RWPE1 (cell line): Measurements from ENCODE around the gene RIPOR3.
"Not testable (repeated sequence)": the region's sequence is repeated elsewhere in the genome, so short reads cannot be mapped to it uniquely, and the experiment has no call there.

ENCODE experiments used
- CTCF ChIA-PET: fragments of 350-600 bp; sonication (Branson Sonifier 250); formaldehyde crosslinking; extraction: SDS; loops from one replicate; lab custom pipeline; 2021; lab: Yijun Ruan, JAX
- POLR2A ChIA-PET: fragments of 400-600 bp; formaldehyde crosslinking; extraction: SDS; loops from one replicate; lab custom pipeline; 2020; ENCODE audit warnings: antibody characterized with exemption; ENCODE audit not compliant: low non-redundant PET; lab: Yijun Ruan, JAX
- DNase-seq: peaks from one replicate; pipeline ENCODE4 v3.0.0; 2012; ENCODE audit warnings: low spot score
- H3K27ac ChIP-seq: fragments of 450-650 bp; 2 replicates; pipeline ENCODE4 v1.5.1; 2017
- CTCF ChIP-seq: fragments of 450-650 bp; conservative IDR thresholded peaks from 2 replicates; pipeline ENCODE4 v1.5.1; 2017; ENCODE audit warnings: low read depth, mild to moderate bottlenecking

The RIPOR3 gene

GRCh38 chr20:50546729-50547314, 144.5 kb downstream of the RIPOR3 start:
- ChIA-PET POLR2A (no interaction called here), CTCF (interaction anchor here (0.9 kb wide), 2 partner anchors 14 to 24 kb away, joined by 3 to 5 read pairs; no protein-coding TSS in a partner anchor)
- no peak overlapping the region for H3K27ac ChIP-seq
- DNase-seq: no peak
- no peak for TF ChIP-seq CTCF

GRCh38 chr20:50545126-50545525, 146.2 kb downstream of the RIPOR3 start:
- TF ChIP-seq CTCF: no peak
- POLR2A ChIA-PET: no interaction called here
- H3K27ac ChIP-seq: no peak overlapping the region
- no peak for DNase-seq
- CTCF ChIA-PET: interaction anchor here (0.5 kb wide), 1 partner anchor 67 kb away, joined by 5 read pairs; no protein-coding TSS in a partner anchor

- no peak for TF ChIP-seq CTCF
- no peak overlapping the region for H3K27ac ChIP-seq
- ChIA-PET POLR2A (no interaction called here), CTCF (no interaction called here)
- DNase-seq: no peak
Observed at GRCh38 chr20:50543326-50543725, 148.0 kb downstream of the RIPOR3 start.

- ChIA-PET CTCF (interaction anchor here (0.8 to 1.6 kb wide), 3 partner anchors 9 to 47 kb away, joined by 3 to 7 read pairs (median 4); no protein-coding TSS in a partner anchor), POLR2A (no interaction called here)
- no peak for TF ChIP-seq CTCF
- DNase-seq: no peak
- peak overlapping the region; percentile 48 for H3K27ac ChIP-seq
Observed at GRCh38 chr20:50541606-50542041, 149.7 kb downstream of the RIPOR3 start.

GRCh38 chr20:50540620-50541605, 150.4 kb downstream of the RIPOR3 start:
- TF ChIP-seq CTCF: no peak
- peak; percentile 75 for DNase-seq
- CTCF ChIA-PET: interaction anchor here (0.7 to 1.6 kb wide), 3 partner anchors 10 to 35 kb away, joined by 3 to 7 read pairs (median 4); no protein-coding TSS in a partner anchor
- H3K27ac ChIP-seq: peak overlapping the region; percentile 69
- POLR2A ChIA-PET: no interaction called here

GRCh38 chr20:50539798-50540197, 151.5 kb downstream of the RIPOR3 start:
- POLR2A ChIA-PET: not testable (repeated sequence)

More at GRCh38 chr20:50539798-50540197, 151.5 kb downstream of the RIPOR3 start:
- CTCF ChIA-PET: interaction anchor here (0.6 to 0.7 kb wide), 4 partner anchors 11 to 428 kb away, joined by 3 to 5 read pairs (median 4); no protein-coding TSS in a partner anchor
- DNase-seq: not testable (repeated sequence)
- H3K27ac ChIP-seq: peak overlapping the region; percentile 69
